GM21528 (cell line): ENCODE data around the gene SLC38A3.
"Not testable (repeated sequence)": the region's sequence is repeated elsewhere in the genome, so short reads cannot be mapped to it uniquely, and the experiment has no call there.

ENCODE experiments used
- ATAC-seq: cut with Tn5 transposase; IDR thresholded peaks from one replicate; pipeline ENCODE4 v1.9.1; 2021; ENCODE audit warnings: mild to moderate bottlenecking, moderate library complexity; ENCODE audit not compliant: unreplicated experiment, low FRiP score

The SLC38A3 gene

GRCh38 chr3:50228184-50228763, 23.2 kb downstream of the SLC38A3 start:
- ATAC-seq: not testable (repeated sequence)

- no peak for ATAC-seq
Measured at GRCh38 chr3:50229490-50229889, 24.4 kb downstream of the SLC38A3 start.

GRCh38 chr3:50230104-50230793, 25.2 kb downstream of the SLC38A3 start:
- no peak for ATAC-seq

GRCh38 chr3:50230794-50231125, 25.7 kb downstream of the SLC38A3 start:
- no peak for ATAC-seq

- no peak for ATAC-seq
Measured at GRCh38 chr3:50231581-50231980, 26.5 kb downstream of the SLC38A3 start.

GRCh38 chr3:50232303-50232702, 27.2 kb downstream of the SLC38A3 start:
- ATAC-seq: no peak

GRCh38 chr3:50233176-50233575, 28.1 kb downstream of the SLC38A3 start:
- no peak for ATAC-seq

- ATAC-seq: peak; percentile 88
Measured at GRCh38 chr3:50235716-50236483, 30.8 kb downstream of the SLC38A3 start, which contains the start of gene GNAI2. Gene GNAI2, plus strand, starts transcription at chr3:50236204. Its CDS starts 132 bp downstream, at chr3:50236336.

- ATAC-seq: no peak
Measured at GRCh38 chr3:50236484-50237132, 31.5 kb downstream of the SLC38A3 start.

- no peak for ATAC-seq
Measured at GRCh38 chr3:50237133-50237651, 32.1 kb downstream of the SLC38A3 start.

- peak; percentile 38 for ATAC-seq
Measured at GRCh38 chr3:50237754-50238548, 32.9 kb downstream of the SLC38A3 start.

- no peak for ATAC-seq
Measured at GRCh38 chr3:50238549-50239026, 33.5 kb downstream of the SLC38A3 start.

- no peak for ATAC-seq
Measured at GRCh38 chr3:50239649-50240048, 34.6 kb downstream of the SLC38A3 start.

- ATAC-seq: no peak
Measured at GRCh38 chr3:50241163-50241562, 36.1 kb downstream of the SLC38A3 start.

- ATAC-seq: no peak
Measured at GRCh38 chr3:50241713-50242380, 36.8 kb downstream of the SLC38A3 start.

GRCh38 chr3:50242381-50242770, 37.3 kb downstream of the SLC38A3 start:
- no peak for ATAC-seq

- no peak for ATAC-seq
Measured at GRCh38 chr3:50242851-50243542, 37.9 kb downstream of the SLC38A3 start.

GRCh38 chr3:50243543-50243895, 38.4 kb downstream of the SLC38A3 start:
- no peak for ATAC-seq

GRCh38 chr3:50244813-50245212, 39.7 kb downstream of the SLC38A3 start:
- ATAC-seq: not testable (repeated sequence)
